Iris pigment epithelial cell (primary cell): ENCODE results near the gene HEPACAM.

Experiments used
- DNase-seq: peaks from one replicate; pipeline ENCODE4 v3.0.0-alpha.2; 2011; ENCODE audit warnings: low read depth

The HEPACAM gene

GRCh38 chr11:124884869-124885479 is 50.9 kb downstream of the HEPACAM start:
- DNase-seq, result no peak

GRCh38 chr11:124884340-124884739 is 51.5 kb downstream of the HEPACAM start:
- DNase-seq, result no peak

GRCh38 chr11:124882339-124883071 is 53.3 kb downstream of the HEPACAM start:
- peak; percentile 23 for DNase-seq

GRCh38 chr11:124880958-124881357 is 54.9 kb downstream of the HEPACAM start:
- no peak for DNase-seq

- no peak for DNase-seq
Measured at GRCh38 chr11:124880290-124880611, 55.6 kb downstream of the HEPACAM start.

GRCh38 chr11:124879493-124880289 is 56.2 kb downstream of the HEPACAM start:
- no peak for DNase-seq

GRCh38 chr11:124878759-124879492 is 56.9 kb downstream of the HEPACAM start:
- no peak for DNase-seq

GRCh38 chr11:124877910-124878758 is 57.7 kb downstream of the HEPACAM start:
- no peak for DNase-seq

- DNase-seq, result no peak
Measured at GRCh38 chr11:124877631-124877909, 58.3 kb downstream of the HEPACAM start.

- DNase-seq, result no peak
Measured at GRCh38 chr11:124876818-124877630, 58.8 kb downstream of the HEPACAM start.

- DNase-seq, result peak; percentile 95
Measured at GRCh38 chr11:124875943-124876817, 59.7 kb downstream of the HEPACAM start.

- no peak for DNase-seq
Measured at GRCh38 chr11:124875401-124875800, 60.4 kb downstream of the HEPACAM start.

- no peak for DNase-seq
Measured at GRCh38 chr11:124874571-124875255, 61.1 kb downstream of the HEPACAM start.

GRCh38 chr11:124873951-124874350 is 61.9 kb downstream of the HEPACAM start:
- DNase-seq, result no peak

GRCh38 chr11:124872741-124873140 is 63.1 kb downstream of the HEPACAM start:
- no peak for DNase-seq

GRCh38 chr11:124872280-124872679 is 63.6 kb downstream of the HEPACAM start:
- DNase-seq, result no peak

GRCh38 chr11:124870430-124870829 is 65.4 kb downstream of the HEPACAM start:
- DNase-seq, result no peak

GRCh38 chr11:124869856-124870387 is 65.9 kb downstream of the HEPACAM start:
- no peak for DNase-seq

GRCh38 chr11:124869331-124869730 is 66.5 kb downstream of the HEPACAM start:
- DNase-seq, result no peak
